H1 (cell line): Measurements from ENCODE around the gene CNNM2. TPM values are rescaled to one million over a fixed set of nuclear protein-coding genes. Genes with fewer than 3 reads are reported as not detected.

ENCODE experiments used
- KDM5A ChIP-seq: fragments of 200-600 bp; IDR thresholded peaks from 2 replicates; pipeline ENCODE4 v1.7.1; 2012; ENCODE audit warnings: mild to moderate bottlenecking, low read length, inconsistent platforms, mixed read lengths
- RBBP5 ChIP-seq: IDR thresholded peaks from 2 replicates; pipeline ENCODE4 v1.7.1; 2012; ENCODE audit warnings: low read depth, mild to moderate bottlenecking, inconsistent platforms, low read length, moderate library complexity, borderline replicate concordance
- SAP30 ChIP-seq: fragments of 300-600 bp; sonication (generic); IDR thresholded peaks from 2 replicates; pipeline ENCODE4 v1.7.1; 2012; ENCODE audit warnings: low read length, moderate library complexity, mild to moderate bottlenecking, inconsistent platforms; ENCODE audit not compliant: insufficient read depth, insufficient replicate concordance
- polyA plus RNA-seq, 7 experiments: library from polyadenylated mRNA; depleted of rRNA in 3 of 7; stranded (reverse) in 5 of 7; unstranded in 2 of 7; fragments of >200 nt in 5 of 7; fragments of 200-250 nt in 2 of 7; gene quantifications; 1 replicate in 5 of 7; 2 replicates in 1 of 7; 4 replicates in 1 of 7; pipeline versions ENCODE4 v1.2.1 to v1.2.3, GENCODE V29; 2011 to 2013; ENCODE audit warnings: missing spikeins in 2 of 7, mixed read lengths in 2 of 7
- total RNA-seq: library from RNA; stranded (reverse); fragmentation: NEBNext Ultra II Directional; extraction: Animal tissue kit (Norgen Biotek cat#: 25700); gene quantifications from 2 replicates; pipeline ENCODE4 v1.2.1, GENCODE V29; 2021

Gene CNNM2
- total and polyA plus RNA-seq, 2 of the 8 experiments (the other 6 are each of a cell fraction or from before 2014, with no cell fraction given): 7.3 to 23.6 TPM

DNA sequence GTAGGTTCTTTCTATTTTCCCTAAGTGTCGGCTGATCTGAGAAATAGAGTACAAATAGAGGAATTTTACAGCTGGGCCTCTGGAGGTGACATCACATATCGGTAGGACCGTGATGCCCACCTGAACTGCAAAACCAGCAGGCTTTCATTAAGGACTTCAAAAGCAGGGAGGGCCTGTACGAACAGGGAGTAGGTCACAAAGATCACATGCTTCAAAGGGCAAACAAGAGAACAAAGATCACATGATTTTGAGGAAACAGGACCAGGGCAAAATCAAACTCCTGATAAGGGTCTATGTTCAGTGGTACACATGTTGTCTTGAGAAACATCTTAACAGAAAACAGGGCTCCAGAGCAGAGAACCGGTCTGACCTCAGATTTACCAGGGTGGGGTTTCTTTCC, 88.9 kb downstream of the CNNM2 start (continued):
- TF ChIP-seq KDM5A (no peak), RBBP5 (no peak), SAP30 (no peak)
